Measurements from ENCODE around the gene AS3MT. TPM values are rescaled to one million over a fixed set of nuclear protein-coding genes. Genes with fewer than 3 reads are reported as not detected.

Gene AS3MT
- total RNA-seq, 1 experiment from 2014 or later = 1.2 TPM

GRCh38 chr10:102945962-102946361, 76.7 kb downstream of the AS3MT start:
- in situ Hi-C loops (cut with HindIII; ENCODE audit: low pct_unique_long_range_greater_than_20kb, low sequenced_read_pairs) = no loop called here

GRCh38 chr10:102946992-102947391, 77.7 kb downstream of the AS3MT start:
- DNase-seq (ENCODE audit: low read depth) = no peak
- in situ Hi-C loops (cut with HindIII; ENCODE audit: low pct_unique_long_range_greater_than_20kb, low sequenced_read_pairs) = no loop called here

More at GRCh38 chr10:102945962-102946361, 76.7 kb downstream of the AS3MT start:
- no peak for DNase-seq (ENCODE audit: low read depth)

DNA sequence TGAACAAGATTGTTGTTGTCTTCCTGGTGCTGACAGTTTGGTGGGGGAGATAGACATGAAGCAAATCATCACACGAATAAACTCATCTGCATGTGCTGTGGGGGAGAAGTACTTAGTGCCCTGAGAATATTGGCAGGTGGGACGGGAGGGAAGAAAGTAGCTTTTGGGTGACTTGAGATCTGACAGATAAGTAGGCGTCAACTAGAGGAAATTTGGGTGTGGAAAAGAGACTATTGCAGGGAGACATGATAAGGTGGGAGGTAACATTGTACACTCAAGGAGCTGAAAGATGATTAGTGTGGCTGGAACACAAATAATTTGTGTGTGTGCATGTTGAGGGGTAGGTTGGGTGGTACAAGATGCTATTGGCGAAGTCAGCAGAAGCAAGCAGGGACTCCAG, 78.9 kb downstream of the AS3MT start:
- no peak for DNase-seq (ENCODE audit: low read depth)
- in situ Hi-C loops (cut with HindIII; ENCODE audit: low pct_unique_long_range_greater_than_20kb, low sequenced_read_pairs) = no loop called here

DNA sequence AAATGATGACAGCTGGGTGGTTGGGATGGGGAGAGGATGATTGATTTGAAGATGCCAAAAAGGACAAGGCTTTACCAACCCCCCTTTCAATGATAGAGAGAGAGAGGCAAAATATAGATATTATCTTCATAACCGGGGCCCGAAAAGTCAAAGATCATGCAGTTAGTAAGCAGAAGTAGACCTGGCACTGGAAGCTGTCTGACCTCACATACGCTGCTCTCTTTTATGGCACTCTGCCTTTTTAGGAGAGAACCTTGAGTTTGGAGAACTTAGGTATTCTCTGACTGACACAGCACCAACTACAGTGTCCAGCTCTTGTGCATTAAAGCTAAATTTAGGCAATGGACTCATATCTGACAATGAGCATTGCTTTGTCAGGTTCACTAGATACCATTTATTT, 79.5 kb downstream of the AS3MT start:
- no peak for DNase-seq (ENCODE audit: low read depth)
- in situ Hi-C loops (cut with HindIII; ENCODE audit: low pct_unique_long_range_greater_than_20kb, low sequenced_read_pairs) = no loop called here

- DNase-seq (ENCODE audit: low read depth) = no peak
- in situ Hi-C loops (cut with HindIII; ENCODE audit: low pct_unique_long_range_greater_than_20kb, low sequenced_read_pairs) = no loop called here
Measured at GRCh38 chr10:102949916-102950315, 80.6 kb downstream of the AS3MT start.

DNA sequence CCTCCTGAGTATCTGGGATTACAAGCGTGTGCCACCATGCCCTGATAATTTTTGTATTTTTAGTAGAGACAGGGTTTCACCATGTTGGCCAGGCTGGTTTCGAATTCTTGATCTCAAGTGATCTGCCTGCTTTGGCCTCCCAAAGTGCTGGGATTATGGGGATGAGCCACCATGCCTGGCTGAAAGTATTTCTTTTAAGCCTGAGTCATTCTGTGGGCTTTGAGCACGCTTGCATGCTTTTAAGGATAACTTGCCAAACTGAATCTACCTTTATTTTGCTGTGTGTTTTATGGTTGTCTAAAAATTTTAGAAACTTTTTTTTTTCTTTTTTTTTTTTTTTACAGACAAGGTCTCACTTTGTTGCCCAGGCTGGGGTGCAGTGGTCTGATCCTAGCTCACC, 82.0 kb downstream of the AS3MT start:
- in situ Hi-C loops (cut with HindIII; ENCODE audit: low pct_unique_long_range_greater_than_20kb, low sequenced_read_pairs) = no loop called here
- no peak for DNase-seq (ENCODE audit: low read depth)

Other genes with a start within 250 kb of the AS3MT start
- 69.2 and 73.4 TPM in 2 replicates for gene TRIM8, start 225.0 kb upstream of the AS3MT start, total RNA-seq (2014; rRNA removed; shearing (Covaris generic); ENCODE audit: low replicate concordance)
- 9.1 and 14.3 TPM in 2 replicates for gene ARL3, start 155.1 kb upstream of the AS3MT start, total RNA-seq (2014; rRNA removed; shearing (Covaris generic); ENCODE audit: low replicate concordance)
- 9.5 and 22.1 TPM in 2 replicates for gene SFXN2, start 154.8 kb upstream of the AS3MT start, total RNA-seq (2014; rRNA removed; shearing (Covaris generic); ENCODE audit: low replicate concordance)
- 8.1 and 12.7 TPM in 2 replicates for gene WBP1L, start 125.5 kb upstream of the AS3MT start, total RNA-seq (2014; rRNA removed; shearing (Covaris generic); ENCODE audit: low replicate concordance)
- gene CYP17A1, start 32.1 kb upstream of the AS3MT start, total RNA-seq (2014; rRNA removed; shearing (Covaris generic); ENCODE audit: low replicate concordance) = not detected in 2 replicates
- 16.0 and 18.0 TPM in 2 replicates for gene BORCS7, start 15.2 kb upstream of the AS3MT start, total RNA-seq (2014; rRNA removed; shearing (Covaris generic); ENCODE audit: low replicate concordance)
- 0.52 and 4.0 TPM in 2 replicates for gene CNNM2, start 48.8 kb downstream of the AS3MT start, total RNA-seq (2014; rRNA removed; shearing (Covaris generic); ENCODE audit: low replicate concordance)

Measured in Caki2 (cell line).